ENCODE measurements around the gene RGL1.

DNA sequence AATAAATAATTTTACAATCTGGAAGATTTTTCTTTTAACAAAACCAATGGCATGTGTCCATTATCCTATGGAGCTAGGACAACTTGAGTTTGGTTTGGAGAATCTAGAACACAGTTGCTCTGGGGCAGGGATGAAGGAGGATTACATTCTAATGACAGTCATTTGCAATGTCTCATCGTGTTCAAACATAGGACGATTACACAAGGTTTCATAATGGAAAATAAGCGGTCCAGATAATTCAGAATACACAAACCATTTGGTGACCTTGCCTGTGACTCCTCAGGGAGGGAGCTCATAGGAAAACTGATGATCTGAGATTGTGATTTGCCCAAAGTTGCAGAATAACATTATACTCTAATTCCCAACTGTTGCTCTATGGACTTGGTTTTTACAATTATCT lies 27.6 kb upstream of the RGL1 start:
- TF ChIP-seq, protein P1, sequence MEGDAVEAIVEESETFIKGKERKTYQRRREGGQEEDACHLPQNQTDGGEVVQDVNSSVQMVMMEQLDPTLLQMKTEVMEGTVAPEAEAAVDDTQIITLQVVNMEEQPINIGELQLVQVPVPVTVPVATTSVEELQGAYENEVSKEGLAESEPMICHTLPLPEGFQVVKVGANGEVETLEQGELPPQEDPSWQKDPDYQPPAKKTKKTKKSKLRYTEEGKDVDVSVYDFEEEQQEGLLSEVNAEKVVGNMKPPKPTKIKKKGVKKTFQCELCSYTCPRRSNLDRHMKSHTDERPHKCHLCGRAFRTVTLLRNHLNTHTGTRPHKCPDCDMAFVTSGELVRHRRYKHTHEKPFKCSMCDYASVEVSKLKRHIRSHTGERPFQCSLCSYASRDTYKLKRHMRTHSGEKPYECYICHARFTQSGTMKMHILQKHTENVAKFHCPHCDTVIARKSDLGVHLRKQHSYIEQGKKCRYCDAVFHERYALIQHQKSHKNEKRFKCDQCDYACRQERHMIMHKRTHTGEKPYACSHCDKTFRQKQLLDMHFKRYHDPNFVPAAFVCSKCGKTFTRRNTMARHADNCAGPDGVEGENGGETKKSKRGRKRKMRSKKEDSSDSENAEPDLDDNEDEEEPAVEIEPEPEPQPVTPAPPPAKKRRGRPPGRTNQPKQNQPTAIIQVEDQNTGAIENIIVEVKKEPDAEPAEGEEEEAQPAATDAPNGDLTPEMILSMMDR (IDR thresholded peaks at IDR 0.05): no peak
- TF ChIP-seq POLR2A (IDR thresholded peaks at IDR 0.05): no peak
